Measurements from ENCODE around the gene NTNG1. TPM values are rescaled to one million over a fixed set of nuclear protein-coding genes. Genes with fewer than 3 reads are reported as not detected.

NTNG1 gene
- total and polyA plus RNA-seq, 2 of the 13 experiments (the other 11 are each of a cell fraction or from before 2014, with no cell fraction given): not detected

DNA sequence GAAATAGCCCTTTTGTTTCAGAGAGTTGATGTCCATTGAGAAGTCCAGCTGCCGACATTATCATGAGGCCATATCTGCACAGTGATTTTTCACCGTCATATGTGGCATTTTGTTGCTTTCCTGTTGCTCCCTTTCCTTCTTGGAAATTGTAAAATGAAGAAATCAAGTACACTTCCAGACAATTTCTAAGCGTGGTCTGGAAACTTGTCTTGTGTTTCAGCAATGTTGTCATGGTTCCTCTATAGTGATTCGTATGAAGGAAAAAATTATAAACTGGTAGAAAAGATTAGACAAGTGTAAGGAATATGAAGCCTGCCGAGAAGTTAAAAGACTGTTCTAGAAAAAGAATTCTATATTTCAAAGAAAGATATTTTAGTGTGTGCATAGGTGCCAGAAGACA, 17.7 kb downstream of the NTNG1 start (continued):
- TF ChIP-seq, protein P1, sequence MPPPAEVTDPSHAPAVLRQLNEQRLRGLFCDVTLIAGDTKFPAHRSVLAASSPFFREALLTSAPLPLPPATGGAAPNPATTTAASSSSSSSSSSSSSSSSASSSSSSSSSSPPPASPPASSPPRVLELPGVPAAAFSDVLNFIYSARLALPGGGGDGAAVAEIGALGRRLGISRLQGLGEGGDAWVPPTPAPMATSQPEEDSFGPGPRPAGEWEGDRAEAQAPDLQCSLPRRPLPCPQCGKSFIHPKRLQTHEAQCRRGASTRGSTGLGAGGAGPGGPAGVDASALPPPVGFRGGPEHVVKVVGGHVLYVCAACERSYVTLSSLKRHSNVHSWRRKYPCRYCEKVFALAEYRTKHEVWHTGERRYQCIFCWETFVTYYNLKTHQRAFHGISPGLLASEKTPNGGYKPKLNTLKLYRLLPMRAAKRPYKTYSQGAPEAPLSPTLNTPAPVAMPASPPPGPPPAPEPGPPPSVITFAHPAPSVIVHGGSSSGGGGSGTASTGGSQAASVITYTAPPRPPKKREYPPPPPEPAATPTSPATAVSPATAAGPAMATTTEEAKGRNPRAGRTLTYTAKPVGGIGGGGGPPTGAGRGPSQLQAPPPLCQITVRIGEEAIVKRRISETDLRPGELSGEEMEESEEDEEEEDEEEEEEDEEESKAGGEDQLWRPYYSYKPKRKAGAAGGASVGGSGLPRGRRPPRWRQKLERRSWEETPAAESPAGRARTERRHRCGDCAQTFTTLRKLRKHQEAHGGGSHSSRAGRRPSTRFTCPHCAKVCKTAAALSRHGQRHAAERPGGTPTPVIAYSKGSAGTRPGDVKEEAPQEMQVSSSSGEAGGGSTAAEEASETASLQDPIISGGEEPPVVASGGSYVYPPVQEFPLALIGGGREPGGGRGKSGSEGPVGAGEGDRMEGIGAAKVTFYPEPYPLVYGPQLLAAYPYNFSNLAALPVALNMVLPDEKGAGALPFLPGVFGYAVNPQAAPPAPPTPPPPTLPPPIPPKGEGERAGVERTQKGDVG (CRISPR knock-in tag; IDR thresholded peaks at IDR 0.05; ENCODE audit: borderline replicate concordance): no peak
- TF ChIP-seq HOXA7 (CRISPR knock-in tag; IDR thresholded peaks at IDR 0.05): no peak
- no peak for TF ChIP-seq KDM1A (CRISPR knock-in tag; IDR thresholded peaks at IDR 0.05)
- no peak for TF ChIP-seq HIVEP1 (CRISPR knock-in tag; IDR thresholded peaks at IDR 0.05)

DNA sequence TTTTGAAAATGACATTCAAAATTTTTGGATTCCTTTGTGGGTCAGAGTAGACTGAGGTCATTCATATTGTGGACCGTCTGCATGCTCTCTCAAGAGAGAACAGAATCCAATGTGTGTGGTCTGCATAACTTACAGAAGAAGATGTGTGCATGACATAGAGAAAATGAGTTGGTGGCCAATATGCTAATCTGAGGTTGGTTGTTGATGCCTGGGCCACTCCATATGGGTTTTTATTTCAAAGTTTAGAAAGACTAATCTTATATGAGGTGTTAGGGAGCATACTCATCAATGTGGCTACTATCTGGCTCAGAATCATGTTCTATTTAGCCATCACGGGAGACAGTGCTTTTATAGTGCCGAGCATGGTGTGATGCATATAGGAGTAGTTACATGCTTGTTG, 18.2 kb downstream of the NTNG1 start:
- intact Hi-C loops (cut with micrococcal nuclease; ENCODE audit: unreplicated experiment) (no loop called here), in situ Hi-C loops (cut with HindIII; ENCODE audit: extremely low pct_ligation_motif_present, low pct_unique_long_range_greater_than_20kb) (no loop called here)
- no peak for ATAC-seq
- Histone ChIP-seq H3K9me3 (ENCODE audit: low read length) (no peaks in the 10 kb centered on the region), H3K9ac (ENCODE audit: insufficient read depth, low read depth, low read length) (no peak overlapping the region), H3K4me1 (ENCODE audit: insufficient read depth, low read length) (no peaks in the 10 kb centered on the region), H3K4me3 (replicated peaks in 1 of 3; ENCODE audit: insufficient read depth in 1 of 3, low read depth in 2 of 3, low read length in 3 of 3) (no peak overlapping the region), H3K27ac (ENCODE audit: extremely low read length, insufficient read depth, low read length) (no peak overlapping the region), H3K36me3 (replicated peaks in 1 of 2; ENCODE audit: control insufficient read depth in 1 of 2, insufficient read depth in 2 of 2, low read length in 2 of 2) (no peaks in the 10 kb centered on the region), H3K27me3 (ENCODE audit: control insufficient read depth in 1 of 2, insufficient read depth in 2 of 2, low read length in 2 of 2) (no peaks in the 10 kb centered on the region), H3K79me2 (ENCODE audit: insufficient read depth, low read length) (no peaks in the 10 kb centered on the region), H4K20me1 (ENCODE audit: insufficient read depth, low read length) (no peaks in the 10 kb centered on the region), H2AFZ (ENCODE audit: low read length) (no peak overlapping the region), H3K4me2 (ENCODE audit: low read depth, low read length) (no peak overlapping the region)
- ChIA-PET CTCF (ENCODE audit: low intra/inter-chr PET ratio, low total read pairs) (no interaction called here), POLR2A (no interaction called here)
- 2% methylated on average over 3 of the region's 3 CpGs for WGBS (ENCODE audit: low lambda C conversion rate)
- FAIRE-seq: no peak
- BruUV-seq (replicated peaks): no TSS peak
- TF ChIP-seq ZBTB10 (CRISPR knock-in tag; IDR thresholded peaks at IDR 0.05; ENCODE audit: borderline replicate concordance) (no peak), PBX3 (CRISPR knock-in tag; IDR thresholded peaks at IDR 0.05; ENCODE audit: borderline replicate concordance) (no peak), NFYB (CRISPR knock-in tag; IDR thresholded peaks at IDR 0.05) (no peak), FOXC1 (CRISPR knock-in tag; IDR thresholded peaks at IDR 0.05; ENCODE audit: borderline replicate concordance) (no peak), KDM1A (CRISPR knock-in tag; IDR thresholded peaks at IDR 0.05) (no peak)
- TF ChIP-seq, protein P2, sequence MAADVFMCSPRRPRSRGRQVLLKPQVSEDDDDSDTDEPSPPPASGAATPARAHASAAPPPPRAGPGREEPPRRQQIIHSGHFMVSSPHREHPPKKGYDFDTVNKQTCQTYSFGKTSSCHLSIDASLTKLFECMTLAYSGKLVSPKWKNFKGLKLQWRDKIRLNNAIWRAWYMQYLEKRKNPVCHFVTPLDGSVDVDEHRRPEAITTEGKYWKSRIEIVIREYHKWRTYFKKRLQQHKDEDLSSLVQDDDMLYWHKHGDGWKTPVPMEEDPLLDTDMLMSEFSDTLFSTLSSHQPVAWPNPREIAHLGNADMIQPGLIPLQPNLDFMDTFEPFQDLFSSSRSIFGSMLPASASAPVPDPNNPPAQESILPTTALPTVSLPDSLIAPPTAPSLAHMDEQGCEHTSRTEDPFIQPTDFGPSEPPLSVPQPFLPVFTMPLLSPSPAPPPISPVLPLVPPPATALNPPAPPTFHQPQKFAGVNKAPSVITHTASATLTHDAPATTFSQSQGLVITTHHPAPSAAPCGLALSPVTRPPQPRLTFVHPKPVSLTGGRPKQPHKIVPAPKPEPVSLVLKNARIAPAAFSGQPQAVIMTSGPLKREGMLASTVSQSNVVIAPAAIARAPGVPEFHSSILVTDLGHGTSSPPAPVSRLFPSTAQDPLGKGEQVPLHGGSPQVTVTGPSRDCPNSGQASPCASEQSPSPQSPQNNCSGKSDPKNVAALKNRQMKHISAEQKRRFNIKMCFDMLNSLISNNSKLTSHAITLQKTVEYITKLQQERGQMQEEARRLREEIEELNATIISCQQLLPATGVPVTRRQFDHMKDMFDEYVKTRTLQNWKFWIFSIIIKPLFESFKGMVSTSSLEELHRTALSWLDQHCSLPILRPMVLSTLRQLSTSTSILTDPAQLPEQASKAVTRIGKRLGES (CRISPR knock-in tag; IDR thresholded peaks at IDR 0.05; ENCODE audit: borderline replicate concordance): no peak
- DNase-seq (ENCODE audit: low spot score): no peak
